GM19468 (cell line): ENCODE results near the gene S100A12.

Source experiments
- ATAC-seq: cut with Tn5 transposase; IDR thresholded peaks from one replicate; pipeline ENCODE4 v1.9.1; 2021; ENCODE audit warnings: mild to moderate bottlenecking, moderate library complexity, moderate number of reproducible peaks; ENCODE audit not compliant: unreplicated experiment; ENCODE audit errors: extremely low read depth

S100A12 gene

DNA sequence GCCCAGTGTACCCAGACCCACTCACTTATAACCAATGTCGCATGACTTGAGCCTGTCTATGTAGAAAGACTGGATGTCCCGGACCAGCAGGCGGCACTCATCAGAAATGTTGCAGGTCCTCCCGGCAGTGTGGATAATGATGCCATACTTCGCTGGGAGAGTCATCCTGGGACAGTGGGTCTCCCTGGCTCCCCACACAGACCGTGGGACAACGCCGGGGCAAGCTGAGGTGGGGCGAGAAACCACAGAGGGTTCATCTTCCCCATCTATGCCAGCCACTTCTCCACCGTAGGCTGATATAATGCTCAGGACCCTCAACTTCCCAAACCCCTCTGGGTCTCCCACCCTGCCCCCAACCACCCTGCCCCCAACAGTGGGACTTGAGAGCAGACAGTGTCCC lies 35.1 kb downstream of the S100A12 start:
- ATAC-seq: no peak

DNA sequence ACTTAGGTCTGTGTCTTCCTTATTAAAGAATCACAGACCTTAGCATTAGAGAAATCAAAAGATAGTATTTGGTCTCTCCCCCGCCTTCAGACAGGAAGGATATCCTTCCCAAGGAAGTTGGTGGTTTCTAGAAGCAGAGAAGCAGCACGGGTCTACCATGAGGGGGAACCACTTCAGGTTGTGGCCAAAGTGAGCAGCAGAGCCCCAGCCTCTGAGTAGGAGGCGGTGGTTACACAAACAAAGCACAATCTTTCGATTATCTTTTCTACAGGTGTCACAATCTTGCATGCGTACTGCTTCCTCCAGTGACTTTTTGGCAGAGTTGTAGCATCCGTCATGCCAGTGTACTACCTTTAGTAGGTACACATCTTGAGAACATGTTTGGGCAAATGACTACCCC lies 35.6 kb downstream of the S100A12 start:
- ATAC-seq: no peak

DNA sequence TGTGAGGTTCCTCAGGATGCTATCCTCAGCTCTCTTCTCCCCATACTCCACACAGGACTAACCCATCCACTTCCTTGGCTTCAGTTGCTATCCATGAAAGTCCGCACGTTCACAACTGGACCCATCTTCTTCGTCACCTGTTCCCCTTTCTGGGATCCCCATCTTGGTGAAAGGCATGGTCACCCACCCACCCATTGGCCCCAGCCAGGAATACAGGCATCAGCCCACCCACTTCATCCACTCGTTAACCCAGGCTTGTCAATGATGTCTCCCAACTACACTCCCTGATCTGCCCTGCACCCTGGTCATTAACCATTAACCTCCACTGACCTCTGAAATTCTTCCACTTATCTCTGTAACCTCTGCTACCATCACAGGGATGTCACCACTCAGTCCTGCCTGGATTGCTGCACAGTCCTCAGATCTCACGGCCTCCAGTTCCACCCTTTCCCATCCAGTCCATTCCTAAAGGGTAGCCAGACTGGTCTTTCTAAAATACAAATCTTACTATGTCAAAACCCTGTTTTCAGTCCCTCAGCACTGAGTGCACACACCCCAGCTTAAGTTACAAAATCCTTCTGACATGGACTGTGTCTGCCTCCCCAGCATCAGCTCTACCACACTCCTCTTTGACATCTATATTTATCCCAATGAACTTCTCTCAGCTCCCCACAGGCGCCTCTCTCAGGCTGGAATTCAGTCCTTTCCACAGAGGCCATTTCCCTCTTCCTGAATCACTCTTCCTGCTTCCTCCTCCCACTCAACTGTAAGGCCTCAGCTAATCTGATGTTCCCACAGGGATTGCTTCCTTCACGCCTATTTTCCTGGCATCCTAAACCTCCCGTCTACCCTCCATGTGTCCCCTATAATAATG lies 37.2 kb downstream of the S100A12 start:
- no peak for ATAC-seq

DNA sequence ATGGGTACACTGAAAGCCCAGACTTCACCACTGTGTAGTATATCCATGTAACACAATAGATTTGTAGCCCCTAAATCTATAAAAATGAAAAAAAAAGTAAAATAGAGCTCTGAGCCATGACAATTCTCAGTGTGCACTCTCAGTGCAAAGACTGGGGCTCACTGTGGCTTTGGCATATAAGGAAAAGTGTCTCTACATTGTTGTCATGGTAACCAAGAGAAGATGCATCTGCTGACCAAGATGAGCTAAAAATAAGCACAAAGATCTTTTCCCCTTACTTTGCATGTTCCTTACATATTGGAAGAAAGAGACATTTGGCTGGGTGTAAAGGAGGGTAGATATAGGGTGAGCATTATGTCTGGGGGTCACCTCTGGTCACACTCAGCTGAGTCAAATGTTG lies 38.8 kb downstream of the S100A12 start:
- ATAC-seq: no peak

DNA sequence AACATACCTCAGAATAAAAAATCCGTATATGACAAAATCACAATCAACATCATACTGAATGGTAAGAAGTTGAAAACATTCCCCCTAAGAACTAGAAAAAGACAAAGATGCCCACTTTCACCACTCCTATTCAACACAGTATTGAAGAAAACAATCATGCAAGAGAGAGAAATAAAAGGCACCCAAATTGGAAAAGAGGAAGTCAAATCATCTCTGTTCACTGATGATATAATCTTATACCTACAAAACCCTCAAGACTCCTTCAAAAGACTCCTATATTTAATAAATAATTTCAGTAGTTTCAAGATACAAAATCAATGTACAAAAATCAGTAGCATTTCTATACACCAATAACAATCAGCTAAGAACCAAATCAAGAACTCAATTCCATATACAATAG lies 41.5 kb downstream of the S100A12 start:
- ATAC-seq: no peak

DNA sequence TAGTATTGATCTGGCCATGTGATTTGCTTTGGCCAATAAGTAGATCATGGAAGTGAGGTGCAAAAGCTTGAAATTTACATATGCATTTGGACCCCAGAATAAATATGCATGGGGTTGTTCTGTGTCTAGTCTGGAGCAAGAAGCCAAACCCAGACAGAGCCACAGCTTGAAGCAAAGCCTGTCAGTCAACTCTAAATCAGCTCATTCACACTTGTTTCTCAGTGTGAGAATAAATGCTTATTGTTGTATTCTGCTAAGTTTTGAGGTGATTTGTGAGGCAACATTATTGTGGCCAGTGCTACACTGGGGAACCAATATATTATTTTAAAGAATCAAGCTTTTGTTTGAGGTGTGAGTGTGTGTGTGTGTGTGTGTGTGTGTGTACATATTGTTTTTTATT lies 50.5 kb downstream of the S100A12 start:
- ATAC-seq: no peak
